GM18511 (cell line): ENCODE measurements around the gene EFCAB11.
"Not testable (repeated sequence)": the region's sequence is repeated elsewhere in the genome, so short reads cannot be mapped to it uniquely, and the experiment has no call there.

Experiments used
- ATAC-seq: cut with Tn5 transposase; IDR thresholded peaks from one replicate; pipeline ENCODE4 v1.9.1; 2021; ENCODE audit warnings: mild to moderate bottlenecking, moderate library complexity; ENCODE audit not compliant: unreplicated experiment

The EFCAB11 gene

GRCh38 chr14:89912667-89913211 is 41.8 kb downstream of the EFCAB11 start:
- ATAC-seq = no peak

- no peak for ATAC-seq
These were observed 42.3 kb downstream of the EFCAB11 start for GRCh38 chr14:89912221-89912620.

- peak; percentile 65 for ATAC-seq
These were observed 43.3 kb downstream of the EFCAB11 start for GRCh38 chr14:89911010-89911919.

GRCh38 chr14:89910691-89911009 is 43.9 kb downstream of the EFCAB11 start:
- no peak for ATAC-seq

GRCh38 chr14:89909586-89909985 is 44.9 kb downstream of the EFCAB11 start:
- no peak for ATAC-seq

- no peak for ATAC-seq
These were observed 45.6 kb downstream of the EFCAB11 start for GRCh38 chr14:89908712-89909450.

- no peak for ATAC-seq
These were observed 46.9 kb downstream of the EFCAB11 start for GRCh38 chr14:89907655-89908054.

- no peak for ATAC-seq
These were observed 48.5 kb downstream of the EFCAB11 start for GRCh38 chr14:89906000-89906399.

- ATAC-seq = no peak
These were observed 51.1 kb downstream of the EFCAB11 start for GRCh38 chr14:89903340-89903952.

- no peak for ATAC-seq
These were observed 51.6 kb downstream of the EFCAB11 start for GRCh38 chr14:89902881-89903280.

- ATAC-seq = no peak
These were observed 53.7 kb downstream of the EFCAB11 start for GRCh38 chr14:89900802-89901201.

- ATAC-seq = no peak
These were observed 54.4 kb downstream of the EFCAB11 start for GRCh38 chr14:89899917-89900663.

GRCh38 chr14:89899291-89899690 is 55.2 kb downstream of the EFCAB11 start:
- ATAC-seq = no peak

- ATAC-seq = not testable (repeated sequence)
These were observed 61.1 kb downstream of the EFCAB11 start for GRCh38 chr14:89893388-89893787.

GRCh38 chr14:89892953-89893352 is 61.6 kb downstream of the EFCAB11 start:
- ATAC-seq = no peak

- ATAC-seq = not testable (repeated sequence)
These were observed 62.8 kb downstream of the EFCAB11 start for GRCh38 chr14:89891721-89892120.

- no peak for ATAC-seq
These were observed 63.5 kb downstream of the EFCAB11 start for GRCh38 chr14:89891055-89891454.

- ATAC-seq = no peak
These were observed 63.9 kb downstream of the EFCAB11 start for GRCh38 chr14:89890589-89890988.

- no peak for ATAC-seq
These were observed 64.9 kb downstream of the EFCAB11 start for GRCh38 chr14:89889626-89890025.

- no peak for ATAC-seq
These were observed 69.8 kb downstream of the EFCAB11 start for GRCh38 chr14:89884761-89885160.

- ATAC-seq = no peak
These were observed 72.7 kb downstream of the EFCAB11 start for GRCh38 chr14:89881839-89882238.
